Osteocyte (in vitro differentiated cells): ENCODE results near the gene ELOVL3. TPM values are rescaled to one million over a fixed set of nuclear protein-coding genes. Genes with fewer than 3 reads are reported as not detected.

Experiments
- DNase-seq: peaks from one replicate; pipeline ENCODE4 v3.0.0; 2021; ENCODE audit warnings: mixed read lengths; ENCODE audit not compliant: unreplicated experiment; ENCODE audit errors: extremely low spot score
- H3K27ac Mint-ChIP-seq: one replicate; pipeline ENCODE4 v1.8.0; 2021; ENCODE audit warnings: mild to moderate bottlenecking, mixed read lengths; ENCODE audit not compliant: unreplicated experiment
- H3K27me3 Mint-ChIP-seq: one replicate; pipeline ENCODE4 v1.8.0; 2021; ENCODE audit warnings: mixed read lengths; ENCODE audit not compliant: unreplicated experiment
- H3K36me3 Mint-ChIP-seq: one replicate; pipeline ENCODE4 v1.8.0; 2021; ENCODE audit warnings: mixed read lengths; ENCODE audit not compliant: unreplicated experiment
- H3K4me1 Mint-ChIP-seq: one replicate; pipeline ENCODE4 v1.8.0; 2021; ENCODE audit warnings: mixed read lengths; ENCODE audit not compliant: unreplicated experiment
- H3K4me3 Mint-ChIP-seq: one replicate; pipeline ENCODE4 v1.8.0; 2021; ENCODE audit warnings: mild to moderate bottlenecking, moderate library complexity, mixed read lengths; ENCODE audit not compliant: unreplicated experiment
- H3K9me3 Mint-ChIP-seq: one replicate; pipeline ENCODE4 v1.8.0; 2021; ENCODE audit warnings: mixed read lengths; ENCODE audit not compliant: unreplicated experiment
- CTCF ChIP-seq: fragments of 200-600 bp; sonication (generic); IDR thresholded peaks from 2 replicates; pipeline ENCODE4 v1.5.0; 2021; ENCODE audit warnings: antibody characterized with exemption, mild to moderate bottlenecking, moderate library complexity
- total RNA-seq: library from RNA; stranded (reverse); gene quantifications from 2 replicates; pipeline ENCODE4 v1.2.1, GENCODE V29; 2021

The ELOVL3 gene
- total RNA-seq, 1 donor from 2014 or later = not detected

- no peaks in the 10 kb centered on the region for H3K4me1 Mint-ChIP-seq
- no peaks in the 10 kb centered on the region for H3K36me3 Mint-ChIP-seq
- TF ChIP-seq CTCF = no peak
- H3K27me3 Mint-ChIP-seq = peaks cover 56% of the 10 kb centered on the region
- H3K4me3 Mint-ChIP-seq = no peak overlapping the region
- no peaks in the 10 kb centered on the region for H3K9me3 Mint-ChIP-seq
- H3K27ac Mint-ChIP-seq = no peak overlapping the region
- DNase-seq = no peak
These were observed 28.1 kb upstream of the ELOVL3 start for GRCh38 chr10:102198027-102198426.

GRCh38 chr10:102200751-102201640 is 25.1 kb upstream of the ELOVL3 start:
- H3K36me3 Mint-ChIP-seq = no peaks in the 10 kb centered on the region

GRCh38 chr10:102202386-102202785 is 23.7 kb upstream of the ELOVL3 start:
- Mint-ChIP-seq H3K4me3 (no peak overlapping the region), H3K4me1 (no peaks in the 10 kb centered on the region), H3K36me3 (no peaks in the 10 kb centered on the region), H3K27me3 (peaks cover 34% of the 10 kb centered on the region), H3K27ac (no peak overlapping the region), H3K9me3 (no peaks in the 10 kb centered on the region)
- TF ChIP-seq CTCF = no peak
- DNase-seq = no peak

More at GRCh38 chr10:102200751-102201640, 25.1 kb upstream of the ELOVL3 start:
- no peaks in the 10 kb centered on the region for H3K9me3 Mint-ChIP-seq
- no peak for DNase-seq
- peaks cover 37% of the 10 kb centered on the region for H3K27me3 Mint-ChIP-seq
- no peak overlapping the region for H3K27ac Mint-ChIP-seq
- no peak overlapping the region for H3K4me3 Mint-ChIP-seq
- TF ChIP-seq CTCF = no peak
- no peaks in the 10 kb centered on the region for H3K4me1 Mint-ChIP-seq

- Mint-ChIP-seq H3K9me3 (no peaks in the 10 kb centered on the region), H3K36me3 (no peaks in the 10 kb centered on the region), H3K27me3 (peaks cover 24% of the 10 kb centered on the region), H3K4me1 (no peaks in the 10 kb centered on the region), H3K27ac (no peak overlapping the region), H3K4me3 (no peak overlapping the region)
- DNase-seq = no peak
- TF ChIP-seq CTCF = no peak
These were observed 17.6 kb upstream of the ELOVL3 start for GRCh38 chr10:102208311-102209035.
